ENCODE measurements around the gene COL25A1. TPM values are rescaled to one million over a fixed set of nuclear protein-coding genes. Genes with fewer than 3 reads are reported as not detected.

Gene COL25A1
- polyA plus RNA-seq, 2 of the 4 experiments (the other 2 are of a cell fraction) = not detected

- H3K4me3 ChIP-seq = no peak overlapping the region
- ChIA-PET POLR2A (no interaction called here), CTCF (interaction anchor here (0.5 kb wide), 1 partner anchor 61 kb away, joined by 3 read pairs; no protein-coding TSS in a partner anchor)
- no peak overlapping the region for H3K27ac ChIP-seq
- TF ChIP-seq PHF8 (IDR thresholded peaks at IDR 0.05; ENCODE audit: borderline replicate concordance, low read depth) (no peak), ESRRA (IDR thresholded peaks at IDR 0.05; ENCODE audit: borderline replicate concordance, low read length) (no peak), POLR2A (IDR thresholded peaks at IDR 0.05; ENCODE audit: low read length) (no peak), RARB (CRISPR knock-in tag; IDR thresholded peaks at IDR 0.05) (no peak), CBX2 (IDR thresholded peaks at IDR 0.05; ENCODE audit: borderline replicate concordance, low read depth) (no peak), ZFP36 (IDR thresholded peaks at IDR 0.05; ENCODE audit: borderline replicate concordance, partially characterized antibody) (no peak), MYC (IDR thresholded peaks at IDR 0.05; ENCODE audit: borderline replicate concordance, low read length) (no peak), ZC3H11A (IDR thresholded peaks at IDR 0.05) (no peak)
- 10% methylated on average over 4 of the region's 4 CpGs for WGBS (ENCODE audit: missing lambda C conversion rate)
- no peaks in the 10 kb centered on the region for H3K9me3 ChIP-seq
- H3K4me1 ChIP-seq = no peaks in the 10 kb centered on the region
- FAIRE-seq = no peak
- no peak overlapping the region for H3K4me2 ChIP-seq
- no peak for ATAC-seq
- DNase-seq (ENCODE audit: low read depth in 1 of 2, low spot score in 1 of 2) = no peak
These were observed 116.0 kb downstream of the COL25A1 start for GRCh38 chr4:109186458-109186945.

GRCh38 chr4:109185951-109186350 is 116.5 kb downstream of the COL25A1 start:
- Histone ChIP-seq H3K4me2 (no peak overlapping the region), H3K4me3 (no peak overlapping the region), H3K27ac (no peak overlapping the region), H3K9me3 (no peaks in the 10 kb centered on the region), H3K4me1 (no peaks in the 10 kb centered on the region)
- under 1% methylated on average over 7 of the region's 7 CpGs for WGBS (ENCODE audit: missing lambda C conversion rate)
- CTCF ChIA-PET = no interaction called here
- POLR2A ChIA-PET = no interaction called here
- FAIRE-seq (no peak), ATAC-seq (no peak), DNase-seq (ENCODE audit: low read depth in 1 of 2, low spot score in 1 of 2) (no peak)
- no peak for TF ChIP-seq GATA3 (IDR thresholded peaks at IDR 0.05; ENCODE audit: borderline replicate concordance)
- TF ChIP-seq RAD21 (conservative IDR thresholded peaks at IDR 0.05 in 1 of 2, IDR thresholded peaks at IDR 0.05 in 1 of 2) = no peak
- TF ChIP-seq HDAC2 (IDR thresholded peaks at IDR 0.05) = no peak
- no peak for TF ChIP-seq EP300 (IDR thresholded peaks at IDR 0.05)
- no peak for TF ChIP-seq MAX (IDR thresholded peaks at IDR 0.05)
- TF ChIP-seq TFCP2L1 (CRISPR knock-in tag; IDR thresholded peaks at IDR 0.05) = no peak
- TF ChIP-seq ELK1 (IDR thresholded peaks at IDR 0.05; ENCODE audit: low read depth, low read length) = no peak
- TF ChIP-seq CEBPB (IDR thresholded peaks at IDR 0.05) = no peak
- no peak for TF ChIP-seq CHD2 (IDR thresholded peaks at IDR 0.05; ENCODE audit: low read length, partially characterized antibody)
- no peak for TF ChIP-seq MAFK (IDR thresholded peaks at IDR 0.05; ENCODE audit: partially characterized antibody)
- no peak for TF ChIP-seq JUN (IDR thresholded peaks at IDR 0.05)
- no peak for TF ChIP-seq SMC3 (IDR thresholded peaks at IDR 0.05)
- no peak for TF ChIP-seq CBX2 (IDR thresholded peaks at IDR 0.05; ENCODE audit: borderline replicate concordance, low read depth)
- TF ChIP-seq PHF8 (IDR thresholded peaks at IDR 0.05; ENCODE audit: borderline replicate concordance, low read depth) = no peak
- no peak for TF ChIP-seq CBX8 (IDR thresholded peaks at IDR 0.05)
- no peak for TF ChIP-seq FOSB (CRISPR knock-in tag; IDR thresholded peaks at IDR 0.05)
- no peak for TF ChIP-seq RCOR1 (IDR thresholded peaks at IDR 0.05; ENCODE audit: low read depth, low read length)

GRCh38 chr4:109185548-109185947 is 116.9 kb downstream of the COL25A1 start:
- H3K9me3 ChIP-seq = no peaks in the 10 kb centered on the region
- ChIA-PET CTCF (no interaction called here), POLR2A (no interaction called here)
- no peak overlapping the region for H3K4me2 ChIP-seq
- no peak overlapping the region for H3K4me3 ChIP-seq
- H3K27ac ChIP-seq = no peak overlapping the region
- no peaks in the 10 kb centered on the region for H3K4me1 ChIP-seq
- WGBS (ENCODE audit: missing lambda C conversion rate) = 0% methylated on average over 2 of the region's 2 CpGs
- DNase-seq (ENCODE audit: low read depth in 1 of 2, low spot score in 1 of 2) (no peak), ATAC-seq (no peak), FAIRE-seq (no peak)
- TF ChIP-seq RNF2 (IDR thresholded peaks at IDR 0.05; ENCODE audit: borderline replicate concordance, low read depth) (no peak), RARB (CRISPR knock-in tag; IDR thresholded peaks at IDR 0.05) (no peak), CHD2 (IDR thresholded peaks at IDR 0.05; ENCODE audit: low read length, partially characterized antibody) (no peak), SREBF2 (IDR thresholded peaks at IDR 0.05) (no peak), HMGXB4 (CRISPR knock-in tag; IDR thresholded peaks at IDR 0.05; ENCODE audit: borderline replicate concordance) (no peak), ELK1 (IDR thresholded peaks at IDR 0.05; ENCODE audit: low read depth, low read length) (no peak), HOXB5 (CRISPR knock-in tag; IDR thresholded peaks at IDR 0.05) (no peak), EHMT2 (IDR thresholded peaks at IDR 0.05; ENCODE audit: low read depth) (no peak), CEBPB (IDR thresholded peaks at IDR 0.05) (no peak), ATOH8 (CRISPR knock-in tag; IDR thresholded peaks at IDR 0.05; ENCODE audit: low read depth) (no peak), TP53 (CRISPR knock-in tag; IDR thresholded peaks at IDR 0.05) (no peak), PBX3 (IDR thresholded peaks at IDR 0.05) (no peak)
